ENCODE data around the gene POP5.
A peak's percentile ranks its signal among the peaks of the same experiment; 100 is the strongest.

The POP5 gene

GRCh38 chr12:120529641-120530417 is 51.4 kb downstream of the POP5 start:
- no peak overlapping the region for H4K91ac ChIP-seq (ENCODE audit: low read length)

GRCh38 chr12:120528861-120529525 is 52.2 kb downstream of the POP5 start, which contains the start of gene COQ5:
COQ5 (minus strand) TSS chr12:120529158; CDS start chr12:120529141, 17 bp downstream.
- H3K4ac ChIP-seq (ENCODE audit: low read depth in 1 of 2, low read length in 2 of 2) = peak within 1 kb of the TSS in 1 of 2 experiments; percentile 98
- peak within 1 kb of the TSS; percentile 84 for H3K27ac ChIP-seq (ENCODE audit: low read length, poor library complexity, severe bottlenecking)
- no peaks in the 10 kb centered on the region for H3K9me3 ChIP-seq (ENCODE audit: control insufficient read depth, low read length)
- H3K4me1 ChIP-seq (ENCODE audit: control insufficient read depth, insufficient read depth, low read depth, low read length) = no peaks in the 10 kb centered on the region
- H2BK5ac ChIP-seq (ENCODE audit: low read depth, low read length, poor library complexity, severe bottlenecking) = peak within 1 kb of the TSS; percentile 69
- H3K36me3 ChIP-seq (ENCODE audit: control insufficient read depth in 1 of 2, insufficient read depth in 2 of 2, low read depth in 1 of 2, low read length in 2 of 2) = peaks cover 0 to 3% of the 10 kb centered on the region in 2 experiments
- H2AFZ ChIP-seq (ENCODE audit: low read depth, low read length) = peak within 1 kb of the TSS; percentile 90
- H3K27me3 ChIP-seq (ENCODE audit: control insufficient read depth in 1 of 2, insufficient read depth in 1 of 2, low read length in 2 of 2) = no peaks in the 10 kb centered on the region
- WGBS = under 1% methylated on average over 38 of the region's 38 CpGs
- H3K79me1 ChIP-seq (replicated peaks; ENCODE audit: low read length, poor library complexity, severe bottlenecking) = peaks cover 3% of the 10 kb centered on the region
- peak within 1 kb of the TSS; percentile 90 to 91 for H3K4me3 ChIP-seq (ENCODE audit: insufficient read depth in 1 of 2, low read depth in 1 of 2, low read length in 2 of 2)
- no peak within 1 kb of the TSS for H4K91ac ChIP-seq (ENCODE audit: low read length)
- peak within 1 kb of the TSS in 1 of 2 experiments; percentile 40 for H3K23ac ChIP-seq (ENCODE audit: low read length in 2 of 2)
- H2AK5ac ChIP-seq (ENCODE audit: low read length, severe bottlenecking) = no peak within 1 kb of the TSS
- H3K4me2 ChIP-seq (ENCODE audit: low read length, poor library complexity, severe bottlenecking) = peak within 1 kb of the TSS; percentile 77
- peak within 1 kb of the TSS in 1 of 2 experiments; percentile 96 for H3K14ac ChIP-seq (ENCODE audit: low read length in 2 of 2)
- H3K18ac ChIP-seq (ENCODE audit: low read depth in 1 of 2, low read length in 2 of 2) = peak within 1 kb of the TSS; percentile 84 to 94
- peak within 1 kb of the TSS; percentile 83 for H4K8ac ChIP-seq (ENCODE audit: low read length)
- peak within 1 kb of the TSS; percentile 97 for H3K9ac ChIP-seq (ENCODE audit: low read length)
- peak within 1 kb of the TSS; percentile 83 for H2BK15ac ChIP-seq (ENCODE audit: low read depth, poor library complexity, severe bottlenecking)
- H2BK12ac ChIP-seq (ENCODE audit: low read length in 2 of 2) = peak within 1 kb of the TSS in 1 of 2 experiments; percentile 21
- peak within 1 kb of the TSS; percentile 22 for H2BK120ac ChIP-seq (ENCODE audit: low read depth, low read length)
- peak; percentile 91 for DNase-seq

More at GRCh38 chr12:120529641-120530417, 51.4 kb downstream of the POP5 start:
- Histone ChIP-seq H3K9me3 (ENCODE audit: control insufficient read depth, low read length) (no peaks in the 10 kb centered on the region), H3K4me2 (ENCODE audit: low read length, poor library complexity, severe bottlenecking) (peak overlapping the region; percentile 77), H2BK15ac (ENCODE audit: low read depth, poor library complexity, severe bottlenecking) (no peak overlapping the region), H2BK5ac (ENCODE audit: low read depth, low read length, poor library complexity, severe bottlenecking) (no peak overlapping the region), H3K27me3 (ENCODE audit: control insufficient read depth in 1 of 2, insufficient read depth in 1 of 2, low read length in 2 of 2) (no peaks in the 10 kb centered on the region), H3K23ac (ENCODE audit: low read length in 2 of 2) (no peak overlapping the region), H3K9ac (ENCODE audit: low read length) (peak overlapping the region; percentile 97), H3K27ac (ENCODE audit: low read length, poor library complexity, severe bottlenecking) (peak overlapping the region; percentile 76), H3K4me3 (ENCODE audit: insufficient read depth in 1 of 2, low read depth in 1 of 2, low read length in 2 of 2) (peak overlapping the region in 1 of 2 experiments; percentile 90), H3K14ac (ENCODE audit: low read length in 2 of 2) (no peak overlapping the region), H2AFZ (ENCODE audit: low read depth, low read length) (no peak overlapping the region), H3K36me3 (ENCODE audit: control insufficient read depth in 1 of 2, insufficient read depth in 2 of 2, low read depth in 1 of 2, low read length in 2 of 2) (peaks cover 0 to 3% of the 10 kb centered on the region in 2 experiments), H3K4ac (ENCODE audit: low read depth in 1 of 2, low read length in 2 of 2) (no peak overlapping the region), H2BK120ac (ENCODE audit: low read depth, low read length) (no peak overlapping the region), H3K18ac (ENCODE audit: low read depth in 1 of 2, low read length in 2 of 2) (peak overlapping the region in 1 of 2 experiments; percentile 28), H2AK5ac (ENCODE audit: low read length, severe bottlenecking) (no peak overlapping the region), H3K79me1 (replicated peaks; ENCODE audit: low read length, poor library complexity, severe bottlenecking) (peaks cover 3% of the 10 kb centered on the region), H3K4me1 (ENCODE audit: control insufficient read depth, insufficient read depth, low read depth, low read length) (no peaks in the 10 kb centered on the region), H4K8ac (ENCODE audit: low read length) (peak overlapping the region; percentile 83), H2BK12ac (ENCODE audit: low read length in 2 of 2) (no peak overlapping the region)
- peak; percentile 33 for DNase-seq
- 68% methylated on average over 19 of the region's 19 CpGs for WGBS
